ENCODE measurements around the gene RER1. TPM values are rescaled to one million over a fixed set of nuclear protein-coding genes. Genes with fewer than 3 reads are reported as not detected.

RER1 gene
- total RNA-seq, 1 donor from 2014 or later, result 197 TPM

DNA sequence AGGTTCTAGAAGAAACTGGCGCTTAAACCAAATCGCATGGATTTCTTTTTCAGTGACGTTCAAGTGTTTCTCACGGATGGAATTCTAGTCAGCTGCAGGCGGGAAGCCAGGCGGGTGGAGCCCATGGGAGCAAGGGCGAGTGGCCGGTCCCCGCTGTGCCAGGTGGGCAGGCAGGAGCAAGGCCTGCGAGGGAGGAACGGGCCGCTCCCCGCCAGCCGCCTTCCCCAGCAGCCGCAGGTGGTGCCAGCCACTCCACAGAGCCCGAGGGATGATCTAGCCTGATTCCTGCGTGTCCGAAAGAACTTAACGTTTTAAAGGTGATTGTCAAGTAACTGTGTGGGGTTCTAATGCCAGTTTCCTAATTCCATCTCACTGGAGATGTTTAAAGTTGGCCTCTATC is 11.6 kb downstream of the RER1 start:
- Histone ChIP-seq H3K4me3 (ENCODE audit: insufficient read depth, low read depth, low read length) (no peak overlapping the region), H3K79me2 (ENCODE audit: insufficient read depth, low read length) (peaks cover 47% of the 10 kb centered on the region), H3K36me3 (ENCODE audit: insufficient read depth, low read length) (peaks cover 48% of the 10 kb centered on the region), H3K9ac (ENCODE audit: low read length) (no peak overlapping the region), H3K27me3 (ENCODE audit: insufficient read depth, low read length) (no peaks in the 10 kb centered on the region), H4K20me1 (ENCODE audit: insufficient read depth, low read length) (peaks cover 60% of the 10 kb centered on the region), H2AFZ (ENCODE audit: low read depth, low read length) (no peak overlapping the region), H3K4me2 (ENCODE audit: low read length) (no peak overlapping the region), H3K9me3 (ENCODE audit: insufficient read depth, low read depth, low read length) (no peaks in the 10 kb centered on the region), H3K4me1 (ENCODE audit: insufficient read depth, low read length) (peaks cover 19% of the 10 kb centered on the region), H3K27ac (ENCODE audit: low read depth, low read length) (no peak overlapping the region)
- H3K27me3 Mint-ChIP-seq (ENCODE audit: low read depth, unreplicated experiment), result no peaks in the 10 kb centered on the region
- H3K4me1 Mint-ChIP-seq (ENCODE audit: low read depth, unreplicated experiment), result peaks cover 8% of the 10 kb centered on the region
- H3K4me3 Mint-ChIP-seq (ENCODE audit: unreplicated experiment), result no peak overlapping the region
- DNase-seq (ENCODE audit: low read depth) (no peak), FAIRE-seq (no peak)
- H3K9me3 Mint-ChIP-seq (ENCODE audit: unreplicated experiment), result no peaks in the 10 kb centered on the region
- peaks cover 9% of the 10 kb centered on the region for H3K36me3 Mint-ChIP-seq (ENCODE audit: low read depth, unreplicated experiment)
- H3K27ac Mint-ChIP-seq (ENCODE audit: unreplicated experiment), result no peak overlapping the region
- TF ChIP-seq, protein P1, sequence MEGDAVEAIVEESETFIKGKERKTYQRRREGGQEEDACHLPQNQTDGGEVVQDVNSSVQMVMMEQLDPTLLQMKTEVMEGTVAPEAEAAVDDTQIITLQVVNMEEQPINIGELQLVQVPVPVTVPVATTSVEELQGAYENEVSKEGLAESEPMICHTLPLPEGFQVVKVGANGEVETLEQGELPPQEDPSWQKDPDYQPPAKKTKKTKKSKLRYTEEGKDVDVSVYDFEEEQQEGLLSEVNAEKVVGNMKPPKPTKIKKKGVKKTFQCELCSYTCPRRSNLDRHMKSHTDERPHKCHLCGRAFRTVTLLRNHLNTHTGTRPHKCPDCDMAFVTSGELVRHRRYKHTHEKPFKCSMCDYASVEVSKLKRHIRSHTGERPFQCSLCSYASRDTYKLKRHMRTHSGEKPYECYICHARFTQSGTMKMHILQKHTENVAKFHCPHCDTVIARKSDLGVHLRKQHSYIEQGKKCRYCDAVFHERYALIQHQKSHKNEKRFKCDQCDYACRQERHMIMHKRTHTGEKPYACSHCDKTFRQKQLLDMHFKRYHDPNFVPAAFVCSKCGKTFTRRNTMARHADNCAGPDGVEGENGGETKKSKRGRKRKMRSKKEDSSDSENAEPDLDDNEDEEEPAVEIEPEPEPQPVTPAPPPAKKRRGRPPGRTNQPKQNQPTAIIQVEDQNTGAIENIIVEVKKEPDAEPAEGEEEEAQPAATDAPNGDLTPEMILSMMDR (IDR thresholded peaks at IDR 0.05; ENCODE audit: insufficient read depth, low read depth, low read length), result no peak
- no peak for TF ChIP-seq EZH2 (IDR thresholded peaks at IDR 0.05; ENCODE audit: insufficient read depth, low read length)

DNA sequence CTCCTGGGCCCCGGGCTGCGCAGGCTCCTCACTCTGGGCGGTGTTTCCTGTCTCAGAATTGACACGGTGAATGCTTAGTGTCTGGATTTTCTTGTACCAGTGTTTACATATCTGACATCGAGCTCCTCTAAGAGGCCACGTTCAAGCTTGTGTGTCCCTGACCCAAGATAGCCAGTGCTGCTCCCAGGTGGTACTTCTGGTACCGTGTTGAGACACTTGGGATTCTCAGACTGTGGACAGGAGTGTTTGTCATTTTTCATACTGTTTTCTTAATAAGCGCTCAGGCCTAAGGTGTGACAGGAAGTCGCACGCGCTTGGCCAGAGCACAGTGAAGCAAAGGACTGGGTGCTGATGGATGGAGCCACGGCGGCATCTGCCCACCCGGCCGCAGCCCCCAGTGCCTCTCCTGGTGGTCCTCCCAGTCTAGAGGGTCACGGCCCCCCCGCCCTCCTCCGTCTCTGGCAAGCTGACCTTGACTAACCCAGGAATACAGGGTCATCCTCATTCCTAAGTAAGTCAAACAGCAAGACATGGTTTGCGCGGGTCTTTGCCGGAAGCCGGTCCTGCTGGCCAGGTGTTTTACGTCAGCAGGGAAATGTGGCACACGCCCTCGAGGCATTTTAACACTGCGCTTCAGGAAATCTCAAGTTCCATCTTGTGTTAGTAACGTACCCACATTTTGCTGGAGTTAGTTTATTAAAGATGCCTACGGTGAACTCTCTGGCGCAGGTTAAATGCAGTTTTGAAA is 12.7 kb downstream of the RER1 start:
- peaks cover 38% of the 10 kb centered on the region for H3K79me2 ChIP-seq (ENCODE audit: insufficient read depth, low read length)
- peaks cover 19% of the 10 kb centered on the region for H3K4me1 ChIP-seq (ENCODE audit: insufficient read depth, low read length)
- peaks cover 51% of the 10 kb centered on the region for H4K20me1 ChIP-seq (ENCODE audit: insufficient read depth, low read length)
- FAIRE-seq (no peak), DNase-seq (ENCODE audit: low read depth) (no peak)
- H3K9ac ChIP-seq (ENCODE audit: low read length), result peak overlapping the region; percentile 71
- H2AFZ ChIP-seq (ENCODE audit: low read depth, low read length), result no peak overlapping the region
- peaks cover 40% of the 10 kb centered on the region for H3K36me3 ChIP-seq (ENCODE audit: insufficient read depth, low read length)
- H3K4me2 ChIP-seq (ENCODE audit: low read length), result no peak overlapping the region
- no peak overlapping the region for H3K27ac Mint-ChIP-seq (ENCODE audit: unreplicated experiment)
- no peak overlapping the region for H3K27ac ChIP-seq (ENCODE audit: low read depth, low read length)
- H3K27me3 ChIP-seq (ENCODE audit: insufficient read depth, low read length), result no peaks in the 10 kb centered on the region
- H3K36me3 Mint-ChIP-seq (ENCODE audit: low read depth, unreplicated experiment), result peaks cover 9% of the 10 kb centered on the region
- no peaks in the 10 kb centered on the region for H3K9me3 Mint-ChIP-seq (ENCODE audit: unreplicated experiment)
- H3K9me3 ChIP-seq (ENCODE audit: insufficient read depth, low read depth, low read length), result no peaks in the 10 kb centered on the region
- H3K4me3 ChIP-seq (ENCODE audit: insufficient read depth, low read depth, low read length), result no peak overlapping the region
- TF ChIP-seq, protein P1 (IDR thresholded peaks at IDR 0.05; ENCODE audit: insufficient read depth, low read depth, low read length), result no peak
- TF ChIP-seq EZH2 (IDR thresholded peaks at IDR 0.05; ENCODE audit: insufficient read depth, low read length), result no peak
- H3K4me1 Mint-ChIP-seq (ENCODE audit: low read depth, unreplicated experiment), result peaks cover 8% of the 10 kb centered on the region
- H3K27me3 Mint-ChIP-seq (ENCODE audit: low read depth, unreplicated experiment), result no peaks in the 10 kb centered on the region
- H3K4me3 Mint-ChIP-seq (ENCODE audit: unreplicated experiment), result no peak overlapping the region

DNA sequence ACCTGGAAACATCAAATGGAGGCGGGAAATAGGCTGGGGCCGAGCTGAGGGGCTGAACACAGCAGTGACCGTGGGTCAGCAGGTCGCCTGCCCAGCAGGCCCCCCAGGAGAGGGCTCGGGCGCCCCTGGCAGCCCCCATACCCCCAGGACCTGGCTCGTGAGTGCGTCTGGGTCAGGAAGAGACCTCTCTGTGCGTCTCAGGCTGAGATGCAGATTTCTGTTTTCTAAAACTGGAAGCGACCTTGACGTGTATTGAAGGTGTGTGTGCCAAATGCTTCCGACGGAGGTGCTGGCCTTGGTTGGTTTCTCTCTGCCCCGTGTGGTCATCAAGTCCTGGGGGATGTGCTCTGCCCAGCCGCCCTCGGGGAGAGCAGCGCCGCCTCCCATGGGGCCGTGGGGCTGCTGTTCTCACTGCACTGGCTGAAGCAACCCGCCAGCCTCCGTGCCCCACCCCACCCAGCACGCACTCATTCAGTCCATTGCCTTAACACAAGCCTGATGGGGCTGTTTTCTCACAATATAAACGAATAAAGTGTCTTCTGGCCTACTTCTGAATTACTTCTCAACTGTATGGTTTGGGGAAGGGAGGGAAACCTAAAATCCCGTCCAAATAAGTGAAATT is 13.4 kb downstream of the RER1 start:
- H3K36me3 Mint-ChIP-seq (ENCODE audit: low read depth, unreplicated experiment), result peaks cover 9% of the 10 kb centered on the region
- Histone ChIP-seq H4K20me1 (ENCODE audit: insufficient read depth, low read length) (peaks cover 44% of the 10 kb centered on the region), H3K79me2 (ENCODE audit: insufficient read depth, low read length) (peaks cover 31% of the 10 kb centered on the region), H3K9ac (ENCODE audit: low read length) (peak overlapping the region; percentile 71), H3K27me3 (ENCODE audit: insufficient read depth, low read length) (no peaks in the 10 kb centered on the region), H3K4me2 (ENCODE audit: low read length) (peak overlapping the region; percentile 70), H2AFZ (ENCODE audit: low read depth, low read length) (no peak overlapping the region), H3K4me1 (ENCODE audit: insufficient read depth, low read length) (peaks cover 19% of the 10 kb centered on the region), H3K4me3 (ENCODE audit: insufficient read depth, low read depth, low read length) (no peak overlapping the region), H3K9me3 (ENCODE audit: insufficient read depth, low read depth, low read length) (no peaks in the 10 kb centered on the region), H3K36me3 (ENCODE audit: insufficient read depth, low read length) (peaks cover 33% of the 10 kb centered on the region), H3K27ac (ENCODE audit: low read depth, low read length) (peak overlapping the region; percentile 85)
- TF ChIP-seq, protein P1 (IDR thresholded peaks at IDR 0.05; ENCODE audit: insufficient read depth, low read depth, low read length), result no peak
- TF ChIP-seq EZH2 (IDR thresholded peaks at IDR 0.05; ENCODE audit: insufficient read depth, low read length), result no peak
- no peak for FAIRE-seq
- no peak overlapping the region for H3K27ac Mint-ChIP-seq (ENCODE audit: unreplicated experiment)
- no peak overlapping the region for H3K4me3 Mint-ChIP-seq (ENCODE audit: unreplicated experiment)
- H3K4me1 Mint-ChIP-seq (ENCODE audit: low read depth, unreplicated experiment), result peaks cover 8% of the 10 kb centered on the region
- DNase-seq (ENCODE audit: low read depth), result no peak
- no peaks in the 10 kb centered on the region for H3K9me3 Mint-ChIP-seq (ENCODE audit: unreplicated experiment)
- H3K27me3 Mint-ChIP-seq (ENCODE audit: low read depth, unreplicated experiment), result no peaks in the 10 kb centered on the region
